Measurements from ENCODE around the gene ATG13. TPM values are rescaled to one million over a fixed set of nuclear protein-coding genes. Genes with fewer than 3 reads are reported as not detected.

The ATG13 gene
- total RNA-seq, 4 donors from 2014 or later, result 56.4 to 125 (median 90.8) TPM

DNA sequence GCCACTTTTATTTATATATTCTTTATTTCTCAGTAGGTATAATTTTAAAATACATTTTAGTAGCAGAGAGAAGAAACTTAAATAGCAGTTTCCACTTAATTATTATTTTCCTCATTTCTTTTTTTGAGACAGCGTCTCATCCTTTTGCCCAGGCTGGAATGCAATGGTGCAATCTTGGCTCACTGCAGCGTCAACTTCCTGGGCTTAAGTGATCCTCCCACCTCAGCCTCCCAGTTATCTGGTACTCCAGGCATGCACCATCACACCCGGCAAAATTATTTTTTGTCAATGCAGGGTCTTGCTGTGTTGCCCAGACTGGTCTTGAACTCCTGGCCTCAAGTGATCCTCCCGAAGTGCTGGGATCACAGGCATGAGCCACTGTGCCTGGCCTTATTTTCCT, 38.3 kb downstream of the ATG13 start:
- TF ChIP-seq, protein P1, sequence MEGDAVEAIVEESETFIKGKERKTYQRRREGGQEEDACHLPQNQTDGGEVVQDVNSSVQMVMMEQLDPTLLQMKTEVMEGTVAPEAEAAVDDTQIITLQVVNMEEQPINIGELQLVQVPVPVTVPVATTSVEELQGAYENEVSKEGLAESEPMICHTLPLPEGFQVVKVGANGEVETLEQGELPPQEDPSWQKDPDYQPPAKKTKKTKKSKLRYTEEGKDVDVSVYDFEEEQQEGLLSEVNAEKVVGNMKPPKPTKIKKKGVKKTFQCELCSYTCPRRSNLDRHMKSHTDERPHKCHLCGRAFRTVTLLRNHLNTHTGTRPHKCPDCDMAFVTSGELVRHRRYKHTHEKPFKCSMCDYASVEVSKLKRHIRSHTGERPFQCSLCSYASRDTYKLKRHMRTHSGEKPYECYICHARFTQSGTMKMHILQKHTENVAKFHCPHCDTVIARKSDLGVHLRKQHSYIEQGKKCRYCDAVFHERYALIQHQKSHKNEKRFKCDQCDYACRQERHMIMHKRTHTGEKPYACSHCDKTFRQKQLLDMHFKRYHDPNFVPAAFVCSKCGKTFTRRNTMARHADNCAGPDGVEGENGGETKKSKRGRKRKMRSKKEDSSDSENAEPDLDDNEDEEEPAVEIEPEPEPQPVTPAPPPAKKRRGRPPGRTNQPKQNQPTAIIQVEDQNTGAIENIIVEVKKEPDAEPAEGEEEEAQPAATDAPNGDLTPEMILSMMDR (IDR thresholded peaks at IDR 0.05; ENCODE audit: low read depth), result no peak

DNA sequence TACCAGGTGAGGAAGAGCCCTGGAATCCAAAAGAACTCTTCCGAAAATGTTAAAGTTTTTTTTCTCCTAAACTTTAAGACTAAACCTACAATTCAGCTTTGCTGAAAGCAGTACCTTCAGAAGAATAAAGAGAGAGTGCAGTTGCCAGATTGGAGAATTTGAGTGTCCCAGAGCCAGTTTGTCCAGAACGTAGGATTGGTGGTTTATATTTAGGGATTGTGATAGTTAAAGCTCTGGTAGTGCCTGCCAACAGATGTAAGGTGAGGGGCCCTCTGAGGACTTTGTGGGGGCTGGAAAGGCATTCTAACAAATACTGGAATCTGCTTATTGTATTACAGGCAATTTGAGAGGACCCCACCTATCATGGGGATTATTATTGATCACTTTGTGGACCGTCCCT, 39.8 kb downstream of the ATG13 start:
- TF ChIP-seq, protein P1 (IDR thresholded peaks at IDR 0.05; ENCODE audit: low read depth), result no peak

DNA sequence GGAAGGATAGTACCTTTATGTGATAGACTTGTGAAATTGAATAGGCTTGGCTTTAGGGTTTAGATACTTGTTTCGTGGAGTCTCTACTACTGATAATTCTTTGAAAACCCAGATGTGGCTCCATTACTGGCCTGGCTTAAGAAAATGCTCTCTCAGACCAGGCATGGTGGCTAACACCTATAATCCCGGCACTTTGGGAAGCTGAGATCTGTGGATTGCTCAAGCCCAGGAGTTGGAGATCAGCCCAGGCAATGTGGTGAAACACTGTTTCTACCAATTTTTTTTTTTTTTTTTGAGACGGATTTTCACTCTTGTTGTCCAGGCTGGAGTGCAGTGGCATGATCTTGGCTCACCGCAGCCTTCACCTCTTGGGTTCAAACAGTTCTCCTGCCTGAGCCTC, 40.9 kb downstream of the ATG13 start:
- TF ChIP-seq, protein P1 (IDR thresholded peaks at IDR 0.05; ENCODE audit: low read depth), result no peak

DNA sequence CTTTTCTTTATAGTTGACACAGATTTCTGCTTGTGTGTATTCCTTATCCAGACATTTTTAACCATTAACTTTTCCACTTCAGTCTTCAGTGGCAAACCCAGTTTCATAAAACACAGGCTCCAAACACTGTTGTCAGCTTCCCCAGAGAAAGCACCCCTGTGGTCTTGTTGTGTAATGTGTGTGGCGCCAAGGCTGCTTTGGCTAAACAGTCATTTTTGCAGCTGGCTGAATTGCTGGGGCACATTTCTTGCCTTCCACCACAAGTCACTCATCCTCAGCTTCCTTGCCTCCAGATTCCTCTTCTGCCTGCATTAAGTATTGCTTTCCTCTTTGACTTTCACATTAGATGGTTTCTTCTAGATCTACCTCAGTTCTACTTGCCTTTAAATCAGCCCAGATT, 42.6 kb downstream of the ATG13 start:
- TF ChIP-seq, protein P1 (IDR thresholded peaks at IDR 0.05; ENCODE audit: low read depth), result no peak

DNA sequence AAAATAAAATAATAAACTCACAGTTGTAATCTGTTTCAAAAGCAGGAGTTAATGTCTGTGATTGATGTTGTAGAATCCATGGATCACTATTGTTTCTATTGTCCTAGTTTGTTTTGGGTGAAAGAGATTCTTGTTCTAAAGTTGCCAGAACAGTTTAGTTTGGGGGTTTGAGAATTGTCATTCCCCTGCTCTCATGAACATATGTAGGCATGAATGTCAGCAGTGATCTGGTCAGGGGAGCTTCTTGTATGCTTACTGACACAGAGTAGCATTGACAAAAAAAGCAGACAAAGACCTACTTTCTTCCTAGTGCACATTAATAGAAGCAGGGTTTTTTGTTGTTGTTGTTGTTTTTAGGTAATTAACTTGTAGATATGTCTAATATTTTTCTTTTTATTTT, 44.5 kb downstream of the ATG13 start:
- TF ChIP-seq, protein P1 (IDR thresholded peaks at IDR 0.05; ENCODE audit: low read depth), result no peak

DNA sequence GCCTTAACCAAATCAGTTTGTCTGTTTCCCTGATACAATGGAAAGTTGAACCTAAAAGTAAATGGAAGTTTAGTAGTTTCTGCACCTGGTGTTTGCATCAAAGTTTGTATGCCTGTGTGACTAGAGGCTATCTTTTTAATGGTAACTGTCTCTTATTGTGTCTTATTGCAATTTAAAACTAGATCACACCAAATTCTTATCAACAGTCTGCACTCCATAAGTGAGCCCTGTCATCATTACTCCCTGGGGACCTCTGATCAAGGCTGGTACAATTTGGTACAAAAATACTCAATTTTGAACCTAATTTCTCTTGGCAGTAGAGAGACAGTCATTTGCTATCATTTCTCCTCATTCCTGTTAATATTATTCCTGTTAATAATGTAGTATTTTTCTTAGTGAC, 45.0 kb downstream of the ATG13 start:
- TF ChIP-seq, protein P1 (IDR thresholded peaks at IDR 0.05; ENCODE audit: low read depth), result no peak

DNA sequence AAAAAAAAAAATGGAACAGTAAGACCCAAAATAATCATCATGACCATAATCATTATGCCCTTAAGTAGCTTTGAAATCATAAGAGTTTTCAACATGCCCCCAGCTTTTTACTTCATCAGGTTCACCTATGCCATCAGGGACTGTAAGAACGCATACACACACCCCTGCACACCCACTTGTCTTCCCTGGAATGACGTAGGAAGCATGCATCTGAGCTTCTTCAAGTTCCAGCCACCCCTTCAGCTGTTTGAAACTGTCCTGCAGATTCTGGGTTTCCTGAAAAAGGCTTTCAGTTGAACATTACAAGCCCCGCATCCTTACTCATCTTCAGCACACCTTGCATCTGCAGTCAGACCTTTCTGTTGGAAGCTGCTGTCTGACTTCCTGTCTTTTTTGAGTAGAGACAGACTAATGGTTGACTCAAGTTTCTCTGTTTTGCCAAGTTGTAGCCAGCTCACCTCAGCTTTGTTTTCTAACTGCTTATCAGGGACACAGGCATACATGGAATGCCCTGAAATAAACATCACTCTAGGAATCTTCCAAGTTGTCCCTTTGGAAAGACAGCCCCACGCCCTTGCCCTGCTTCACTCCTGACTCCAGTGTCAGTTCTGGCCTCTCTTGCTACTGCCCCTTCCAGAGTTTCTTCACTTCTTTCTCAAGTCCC, 46.1 kb downstream of the ATG13 start:
- TF ChIP-seq, protein P1 (IDR thresholded peaks at IDR 0.05; ENCODE audit: low read depth), result no peak

All from subcutaneous adipose tissue (tissue), 4 donors.